H1 (cell line): ENCODE measurements around the gene C1orf21.

ENCODE experiments used
- CHD2 ChIP-seq: IDR thresholded peaks from 2 replicates; pipeline ENCODE4 v1.6.1; 2012; ENCODE audit warnings: low read length, improper control_type of control experiment
- CTCF ChIP-seq, 3 experiments: IDR thresholded peaks; 1 replicate in 2 of 3; 2 replicates in 1 of 3; pipeline versions ENCODE4 v1.5.1 to v1.6.1; 2011; ENCODE audit warnings: low read length in 3 of 3, mild to moderate bottlenecking in 3 of 3, inconsistent platforms in 2 of 3, low read depth in 1 of 3, moderate library complexity in 1 of 3; ENCODE audit not compliant: insufficient read depth in 1 of 3; ENCODE audit errors: control extremely low read depth in 1 of 3
- EP300 ChIP-seq, 2 experiments: IDR thresholded peaks; 1 replicate in 1 of 2; 2 replicates in 1 of 2; pipeline ENCODE4 v1.6.1; 2011 to 2012; ENCODE audit warnings: low read depth in 2 of 2, low read length in 2 of 2, mild to moderate bottlenecking in 2 of 2, borderline replicate concordance in 1 of 2, inconsistent platforms in 1 of 2, moderate library complexity in 1 of 2
- KDM1A ChIP-seq: fragments of 200-600, 300-600 bp; sonication (generic); IDR thresholded peaks from 2 replicates; pipeline ENCODE4 v1.7.1; 2016; ENCODE audit warnings: mild to moderate bottlenecking, low read length, borderline replicate concordance
- PHF8 ChIP-seq: fragments of 200-600 bp; sonication (generic); conservative IDR thresholded peaks from 2 replicates; pipeline ENCODE4 v1.7.1; 2012; ENCODE audit warnings: low read depth, mild to moderate bottlenecking, inconsistent platforms, low read length, moderate library complexity
- POLR2AphosphoS5 ChIP-seq: IDR thresholded peaks from 2 replicates; pipeline ENCODE4 v1.6.1; 2011; ENCODE audit warnings: low read depth, low read length
- SUZ12 ChIP-seq: fragments of 200-600 bp; sonication (generic); IDR thresholded peaks from 2 replicates; pipeline ENCODE4 v1.6.1; 2012; ENCODE audit warnings: mild to moderate bottlenecking, inconsistent platforms, low read length, moderate library complexity, mixed read lengths
- TAF1 ChIP-seq: IDR thresholded peaks from 2 replicates; pipeline ENCODE4 v1.6.1; 2011; ENCODE audit warnings: mild to moderate bottlenecking, low read depth, low read length
- TEAD4 ChIP-seq: IDR thresholded peaks from 2 replicates; pipeline ENCODE4 v1.6.1; 2012; ENCODE audit warnings: low read depth, low read length, inconsistent platforms, mixed read lengths

DNA sequence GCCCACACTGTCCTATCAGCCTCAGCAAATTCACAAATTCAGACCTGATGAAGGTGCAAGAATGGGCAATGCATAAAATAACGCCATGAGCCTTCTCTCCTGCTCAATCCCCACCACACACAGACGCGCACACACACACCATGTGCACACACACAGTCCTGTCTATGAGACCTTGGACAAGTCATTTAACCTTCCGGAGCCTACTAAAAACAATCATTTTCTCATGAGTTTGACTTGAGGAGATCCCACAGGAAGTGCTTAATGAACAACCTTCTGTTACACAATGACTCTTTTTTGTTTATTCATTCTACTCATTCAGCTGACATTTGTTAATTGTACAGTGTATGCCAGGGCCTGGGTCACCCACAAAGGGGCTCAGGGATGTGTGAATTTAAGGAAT is 242.4 kb downstream of the C1orf21 start:
- TF ChIP-seq TEAD4 (no peak), POLR2AphosphoS5 (no peak), PHF8 (no peak), EP300 (IDR thresholded peaks at IDR 0.05; ENCODE audit: borderline replicate concordance in 1 of 2, low read depth in 2 of 2, low read length in 2 of 2) (no peak), CTCF (IDR thresholded peaks at IDR 0.05; ENCODE audit: control extremely low read depth in 1 of 3, insufficient read depth in 1 of 3, low read depth in 1 of 3, low read length in 3 of 3) (no peak), TAF1 (no peak), CHD2 (no peak), KDM1A (no peak), SUZ12 (no peak)
